ENCODE measurements around the gene RBMS3. TPM values are rescaled to one million over a fixed set of nuclear protein-coding genes. Genes with fewer than 3 reads are reported as not detected.

Gene RBMS3
- total RNA-seq, 4 donors from 2014 or later = 3.8 to 18.7 (median 14.6) TPM

- Histone ChIP-seq H3K4me3 (no peak overlapping the region), H3K4me1 (peaks cover 0 to 6% (median 0%) of the 10 kb centered on the region in 4 donors), H3K36me3 (no peaks in the 10 kb centered on the region), H3K27me3 (peaks cover 8% of the 10 kb centered on the region), H3K9me3 (no peaks in the 10 kb centered on the region), H3K27ac (no peak overlapping the region)
- 66% methylated on average over 5 of the region's 5 CpGs for WGBS, 2 donors (ENCODE audit: low coverage in 1 of 2)
- intact Hi-C loops (cut with DNase I; ENCODE audit: low total_unique reads) = no loop called here
- TF ChIP-seq EP300 (IDR thresholded peaks at IDR 0.05; ENCODE audit: low read depth) (no peak), CTCF (IDR thresholded peaks at IDR 0.05) (no peak), POLR2A (IDR thresholded peaks at IDR 0.05) (no peak), POLR2AphosphoS5 (IDR thresholded peaks at IDR 0.05) (no peak)
- in situ Hi-C loops (cut with MboI; ENCODE audit: low pct_ligation_motif_present in 1 of 4, low pct_unique_long_range_greater_than_20kb in 1 of 4, low sequenced_read_pairs in 3 of 4) = no loop called here
- no peak for DNase-seq
Measured at GRCh38 chr3:29497282-29497681, 216.4 kb downstream of the RBMS3 start.

GRCh38 chr3:29502771-29503170, 221.9 kb downstream of the RBMS3 start:
- no peak overlapping the region for H3K4me3 ChIP-seq
- in situ Hi-C loops (cut with MboI; ENCODE audit: low pct_ligation_motif_present in 1 of 4, low pct_unique_long_range_greater_than_20kb in 1 of 4, low sequenced_read_pairs in 3 of 4) = no loop called here
- H3K4me1 ChIP-seq = peaks cover 0 to 14% (median 3%) of the 10 kb centered on the region in 4 donors
- no peaks in the 10 kb centered on the region for H3K9me3 ChIP-seq
- H3K27ac ChIP-seq = peak overlapping the region; percentile 59 to 75 (median 71)
- no peaks in the 10 kb centered on the region for H3K36me3 ChIP-seq
- no peak for DNase-seq
- 62 to 77% methylated on average over 2 of the region's 2 CpGs for WGBS, 2 donors (ENCODE audit: low coverage in 1 of 2)
- TF ChIP-seq POLR2A (IDR thresholded peaks at IDR 0.05) (no peak), POLR2AphosphoS5 (IDR thresholded peaks at IDR 0.05) (no peak), CTCF (IDR thresholded peaks at IDR 0.05) (no peak), EP300 (IDR thresholded peaks at IDR 0.05; ENCODE audit: low read depth) (no peak)
- no peaks in the 10 kb centered on the region for H3K27me3 ChIP-seq
- intact Hi-C loops (cut with DNase I; ENCODE audit: low total_unique reads) = no loop called here

GRCh38 chr3:29503314-29503713, 222.4 kb downstream of the RBMS3 start:
- 51 to 67% methylated on average over 3 of the region's 3 CpGs for WGBS, 2 donors (ENCODE audit: low coverage in 1 of 2)
- DNase-seq = no peak
- Histone ChIP-seq H3K4me3 (no peak overlapping the region), H3K27me3 (no peaks in the 10 kb centered on the region), H3K36me3 (no peaks in the 10 kb centered on the region), H3K9me3 (no peaks in the 10 kb centered on the region), H3K27ac (peak overlapping the region; percentile 59 to 75 (median 71)), H3K4me1 (peaks cover 0 to 14% (median 3%) of the 10 kb centered on the region in 4 donors)
- TF ChIP-seq POLR2A (IDR thresholded peaks at IDR 0.05) (no peak), POLR2AphosphoS5 (IDR thresholded peaks at IDR 0.05) (no peak), EP300 (IDR thresholded peaks at IDR 0.05; ENCODE audit: low read depth) (no peak)
- intact Hi-C loops (cut with DNase I; ENCODE audit: low total_unique reads) (no loop called here), in situ Hi-C loops (cut with MboI; ENCODE audit: low pct_ligation_motif_present in 1 of 4, low pct_unique_long_range_greater_than_20kb in 1 of 4, low sequenced_read_pairs in 3 of 4) (no loop called here)

GRCh38 chr3:29503958-29504357, 223.1 kb downstream of the RBMS3 start:
- intact Hi-C loops (cut with DNase I; ENCODE audit: low total_unique reads) (no loop called here), in situ Hi-C loops (cut with MboI; ENCODE audit: low pct_ligation_motif_present in 1 of 4, low pct_unique_long_range_greater_than_20kb in 1 of 4, low sequenced_read_pairs in 3 of 4) (no loop called here)
- peak overlapping the region; percentile 59 to 75 (median 71) for H3K27ac ChIP-seq
- H3K36me3 ChIP-seq = no peaks in the 10 kb centered on the region
- 59 to 70% methylated on average over 3 of the region's 3 CpGs for WGBS, 2 donors (ENCODE audit: low coverage in 1 of 2)
- no peaks in the 10 kb centered on the region for H3K27me3 ChIP-seq
- peak; percentile 10 for DNase-seq
- peaks cover 0 to 14% (median 3%) of the 10 kb centered on the region in 4 donors for H3K4me1 ChIP-seq
- no peak overlapping the region for H3K4me3 ChIP-seq
- no peaks in the 10 kb centered on the region for H3K9me3 ChIP-seq
- TF ChIP-seq EP300 (IDR thresholded peaks at IDR 0.05; ENCODE audit: low read depth) (no peak), POLR2AphosphoS5 (IDR thresholded peaks at IDR 0.05) (peak in 2 of 3 donors; percentile 39 to 53), CTCF (IDR thresholded peaks at IDR 0.05) (no peak)

GRCh38 chr3:29506502-29506901, 225.6 kb downstream of the RBMS3 start:
- intact Hi-C loops (cut with DNase I; ENCODE audit: low total_unique reads) = no loop called here
- no peaks in the 10 kb centered on the region for H3K9me3 ChIP-seq
- H3K27ac ChIP-seq = no peak overlapping the region
- no peaks in the 10 kb centered on the region for H3K36me3 ChIP-seq
- in situ Hi-C loops (cut with MboI; ENCODE audit: low pct_ligation_motif_present in 1 of 4, low pct_unique_long_range_greater_than_20kb in 1 of 4, low sequenced_read_pairs in 3 of 4) = no loop called here
- no peaks in the 10 kb centered on the region for H3K27me3 ChIP-seq
- DNase-seq = no peak
- no peak for TF ChIP-seq EP300 (IDR thresholded peaks at IDR 0.05; ENCODE audit: low read depth)
- peaks cover 0 to 14% (median 3%) of the 10 kb centered on the region in 4 donors for H3K4me1 ChIP-seq
- 88 to 91% methylated on average over 3 of the region's 3 CpGs for WGBS, 2 donors (ENCODE audit: low coverage in 1 of 2)
- no peak overlapping the region for H3K4me3 ChIP-seq
